Upper lobe of left lung (tissue), 4 donors: ENCODE data around the gene SUSD3.

Experiments
- CTCF ChIP-seq, 6 experiments: fragments of 450-650 bp in 4 of 6; fragments of 200-600 bp in 2 of 6; sonication (generic) in 2 of 6; IDR thresholded peaks; one replicate each; pipeline ENCODE4 v1.5.1; 2016 to 2019; ENCODE audit warnings: antibody characterized with exemption in 6 of 6
- EP300 ChIP-seq, 4 donors: sonication (generic); formaldehyde crosslinking; IDR thresholded peaks; one replicate each; pipeline ENCODE4 v1.5.1; 2017; ENCODE audit warnings: antibody characterized with exemption in 4 of 4, control low read depth in 2 of 4
- POLR2A ChIP-seq, 4 donors: fragments of 450-650 bp; IDR thresholded peaks; one replicate each; pipeline ENCODE4 v1.5.1; 2016 to 2017; ENCODE audit warnings: antibody characterized with exemption in 4 of 4, mild to moderate bottlenecking in 2 of 4
- POLR2AphosphoS5 ChIP-seq, 2 donors: sonication (generic); formaldehyde crosslinking; IDR thresholded peaks; one replicate each; pipeline ENCODE4 v1.5.1; 2017; ENCODE audit warnings: antibody characterized with exemption in 2 of 2

- TF ChIP-seq CTCF (IDR thresholded peaks at IDR 0.05) (no peak), POLR2AphosphoS5 (IDR thresholded peaks at IDR 0.05) (no peak), POLR2A (IDR thresholded peaks at IDR 0.05) (no peak), EP300 (IDR thresholded peaks at IDR 0.05) (no peak)
These were observed 62.4 kb downstream of the SUSD3 start for GRCh38 chr9:93120846-93121315.
